ENCODE data around the gene RSPH6A. TPM values are rescaled to one million over a fixed set of nuclear protein-coding genes. Genes with fewer than 3 reads are reported as not detected.
A peak's percentile ranks its signal among the peaks of the same experiment; 100 is the strongest.

The RSPH6A gene
- total and polyA plus RNA-seq, 2 of the 13 experiments (the other 11 are each of a cell fraction or from before 2014, with no cell fraction given), result 0.07 TPM; not detected in 1

DNA sequence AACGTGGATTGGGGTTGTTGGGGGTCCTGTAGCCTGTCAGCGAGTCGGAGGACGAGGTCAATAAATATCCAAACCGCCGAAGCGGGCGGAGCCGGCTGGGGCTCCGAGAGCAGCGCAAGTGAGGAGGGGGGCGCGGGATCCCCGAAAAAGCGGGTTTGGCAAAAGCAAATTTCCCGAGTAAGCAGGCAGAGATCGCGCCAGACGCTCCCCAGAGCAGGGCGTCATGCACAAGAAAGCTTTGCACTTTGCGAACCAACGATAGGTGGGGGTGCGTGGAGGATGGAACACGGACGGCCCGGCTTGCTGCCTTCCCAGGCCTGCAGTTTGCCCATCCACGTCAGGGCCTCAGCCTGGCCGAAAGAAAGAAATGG is 45.3 kb downstream of the RSPH6A start (continued):
- no peak for TF ChIP-seq ZNF501 (CRISPR knock-in tag; IDR thresholded peaks at IDR 0.05)

DNA sequence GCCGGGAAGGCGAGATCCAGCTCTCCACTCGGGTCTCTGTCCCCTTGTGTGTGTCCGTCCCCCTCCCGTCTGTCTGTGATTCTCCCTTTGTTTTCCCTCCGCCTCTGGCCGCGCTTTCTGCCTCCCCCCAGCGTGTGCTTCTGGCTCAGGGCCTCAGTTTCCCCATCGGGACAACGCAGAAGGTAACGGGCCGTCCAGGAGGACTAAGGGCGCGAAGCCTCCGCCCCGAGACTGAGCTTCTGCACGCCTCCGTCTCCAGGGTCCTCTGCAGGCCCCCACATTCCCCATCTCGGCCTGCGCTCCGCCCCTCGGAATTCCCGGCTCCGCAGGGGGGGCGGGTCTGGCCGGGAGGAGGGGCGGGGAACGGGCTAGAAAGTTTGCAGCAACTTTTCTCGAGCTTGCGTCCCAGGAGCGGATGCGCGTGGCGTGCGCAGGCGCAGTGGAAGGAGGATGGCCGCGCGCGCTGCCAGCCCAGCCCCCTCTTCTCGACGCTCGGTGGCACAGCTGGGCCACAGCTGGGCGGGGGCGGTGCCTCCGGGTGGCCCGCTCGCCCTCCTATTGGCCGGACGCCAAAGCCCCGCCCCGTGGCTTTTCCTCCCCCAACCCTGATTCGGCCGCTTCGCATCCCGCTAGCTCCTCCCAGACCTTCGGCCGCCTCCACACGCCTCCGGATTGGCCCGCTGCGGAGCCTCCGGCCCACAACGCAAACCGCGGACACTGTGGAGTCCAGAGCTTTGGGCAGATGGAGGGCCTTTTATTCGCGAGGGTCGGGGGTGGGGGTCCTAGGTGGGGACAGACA is 45.9 kb downstream of the RSPH6A start, which contains the start of gene SIX5:
Gene SIX5 (minus strand): TSS at position 269 of the 799 bp plus-strand sequence. CDS start 408 bp downstream, outside the sequence.
- no TSS peak for BruUV-seq (replicated peaks)
- Histone ChIP-seq H4K20me1 (ENCODE audit: insufficient read depth, low read length) (no peaks in the 10 kb centered on the region), H3K4me1 (ENCODE audit: insufficient read depth, low read length) (peaks cover 16% of the 10 kb centered on the region), H3K27me3 (ENCODE audit: control insufficient read depth in 1 of 2, insufficient read depth in 2 of 2, low read length in 2 of 2) (no peaks in the 10 kb centered on the region), H3K79me2 (ENCODE audit: insufficient read depth, low read length) (peaks cover 3% of the 10 kb centered on the region), H3K27ac (ENCODE audit: extremely low read length, insufficient read depth, low read length) (peak within 1 kb of the TSS; percentile 91), H3K4me3 (replicated peaks in 1 of 3; ENCODE audit: insufficient read depth in 1 of 3, low read depth in 2 of 3, low read length in 3 of 3) (peak within 1 kb of the TSS; percentile 75 to 87 (median 76)), H3K9ac (ENCODE audit: insufficient read depth, low read depth, low read length) (peak within 1 kb of the TSS; percentile 91), H3K36me3 (replicated peaks in 1 of 2; ENCODE audit: control insufficient read depth in 1 of 2, insufficient read depth in 2 of 2, low read length in 2 of 2) (no peaks in the 10 kb centered on the region), H2AFZ (ENCODE audit: low read length) (no peak within 1 kb of the TSS), H3K4me2 (ENCODE audit: low read depth, low read length) (peak within 1 kb of the TSS; percentile 99), H3K9me3 (ENCODE audit: low read length) (no peaks in the 10 kb centered on the region)
- ATAC-seq (peak; percentile 68), DNase-seq (ENCODE audit: low spot score) (peak; percentile 95), FAIRE-seq (peak; percentile 70)
- in situ Hi-C loops (cut with HindIII; ENCODE audit: extremely low pct_ligation_motif_present, low pct_unique_long_range_greater_than_20kb), result no loop called here
- WGBS (ENCODE audit: low lambda C conversion rate), result 0% methylated on average over 22 of the region's 70 CpGs
- intact Hi-C loops (cut with micrococcal nuclease; ENCODE audit: unreplicated experiment), result loop anchor here (2.0 to 5.0 kb wide), 2 partner anchors 37 to 76 kb away; partner anchors contain the start of genes FBXO46, MEIOSIN and QPCTL
- ChIA-PET CTCF (ENCODE audit: low intra/inter-chr PET ratio, low total read pairs) (interaction anchor here (1.2 to 2.4 kb wide), 2 partner anchors 10 to 30 kb away, joined by 3 to 17 read pairs; no protein-coding TSS in a partner anchor), POLR2A (interaction anchor here (0.6 to 4.7 kb wide), 35 partner anchors 8 to 833 kb away, joined by 3 to 94 read pairs (median 6); partner anchors contain the start of genes DMPK, DMWD, FBXO46 and FOXA3)
- 0 out of 2 replicates have a peak, but pooled peaks have one; percentile 58 for TF ChIP-seq EED (CRISPR knock-in tag; IDR thresholded peaks at IDR 0.05)
- TF ChIP-seq PHB2 (IDR thresholded peaks at IDR 0.05; ENCODE audit: partially characterized antibody), result no peak
- TF ChIP-seq, protein P1, sequence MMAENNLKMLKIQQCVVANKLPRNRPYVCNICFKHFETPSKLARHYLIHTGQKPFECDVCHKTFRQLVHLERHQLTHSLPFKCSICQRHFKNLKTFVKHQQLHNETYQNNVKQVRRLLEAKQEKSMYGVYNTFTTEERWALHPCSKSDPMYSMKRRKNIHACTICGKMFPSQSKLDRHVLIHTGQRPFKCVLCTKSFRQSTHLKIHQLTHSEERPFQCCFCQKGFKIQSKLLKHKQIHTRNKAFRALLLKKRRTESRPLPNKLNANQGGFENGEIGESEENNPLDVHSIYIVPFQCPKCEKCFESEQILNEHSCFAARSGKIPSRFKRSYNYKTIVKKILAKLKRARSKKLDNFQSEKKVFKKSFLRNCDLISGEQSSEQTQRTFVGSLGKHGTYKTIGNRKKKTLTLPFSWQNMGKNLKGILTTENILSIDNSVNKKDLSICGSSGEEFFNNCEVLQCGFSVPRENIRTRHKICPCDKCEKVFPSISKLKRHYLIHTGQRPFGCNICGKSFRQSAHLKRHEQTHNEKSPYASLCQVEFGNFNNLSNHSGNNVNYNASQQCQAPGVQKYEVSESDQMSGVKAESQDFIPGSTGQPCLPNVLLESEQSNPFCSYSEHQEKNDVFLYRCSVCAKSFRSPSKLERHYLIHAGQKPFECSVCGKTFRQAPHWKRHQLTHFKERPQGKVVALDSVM (CRISPR knock-in tag; IDR thresholded peaks at IDR 0.05), result peak; percentile 63
- 0 out of 2 replicates have a peak, but pooled peaks have one; percentile 33 for TF ChIP-seq STAT5B (CRISPR knock-in tag; IDR thresholded peaks at IDR 0.05)
- TF ChIP-seq ZNF660 (CRISPR knock-in tag; IDR thresholded peaks at IDR 0.05; ENCODE audit: borderline replicate concordance, low read depth), result no peak
- TF ChIP-seq, protein P2, sequence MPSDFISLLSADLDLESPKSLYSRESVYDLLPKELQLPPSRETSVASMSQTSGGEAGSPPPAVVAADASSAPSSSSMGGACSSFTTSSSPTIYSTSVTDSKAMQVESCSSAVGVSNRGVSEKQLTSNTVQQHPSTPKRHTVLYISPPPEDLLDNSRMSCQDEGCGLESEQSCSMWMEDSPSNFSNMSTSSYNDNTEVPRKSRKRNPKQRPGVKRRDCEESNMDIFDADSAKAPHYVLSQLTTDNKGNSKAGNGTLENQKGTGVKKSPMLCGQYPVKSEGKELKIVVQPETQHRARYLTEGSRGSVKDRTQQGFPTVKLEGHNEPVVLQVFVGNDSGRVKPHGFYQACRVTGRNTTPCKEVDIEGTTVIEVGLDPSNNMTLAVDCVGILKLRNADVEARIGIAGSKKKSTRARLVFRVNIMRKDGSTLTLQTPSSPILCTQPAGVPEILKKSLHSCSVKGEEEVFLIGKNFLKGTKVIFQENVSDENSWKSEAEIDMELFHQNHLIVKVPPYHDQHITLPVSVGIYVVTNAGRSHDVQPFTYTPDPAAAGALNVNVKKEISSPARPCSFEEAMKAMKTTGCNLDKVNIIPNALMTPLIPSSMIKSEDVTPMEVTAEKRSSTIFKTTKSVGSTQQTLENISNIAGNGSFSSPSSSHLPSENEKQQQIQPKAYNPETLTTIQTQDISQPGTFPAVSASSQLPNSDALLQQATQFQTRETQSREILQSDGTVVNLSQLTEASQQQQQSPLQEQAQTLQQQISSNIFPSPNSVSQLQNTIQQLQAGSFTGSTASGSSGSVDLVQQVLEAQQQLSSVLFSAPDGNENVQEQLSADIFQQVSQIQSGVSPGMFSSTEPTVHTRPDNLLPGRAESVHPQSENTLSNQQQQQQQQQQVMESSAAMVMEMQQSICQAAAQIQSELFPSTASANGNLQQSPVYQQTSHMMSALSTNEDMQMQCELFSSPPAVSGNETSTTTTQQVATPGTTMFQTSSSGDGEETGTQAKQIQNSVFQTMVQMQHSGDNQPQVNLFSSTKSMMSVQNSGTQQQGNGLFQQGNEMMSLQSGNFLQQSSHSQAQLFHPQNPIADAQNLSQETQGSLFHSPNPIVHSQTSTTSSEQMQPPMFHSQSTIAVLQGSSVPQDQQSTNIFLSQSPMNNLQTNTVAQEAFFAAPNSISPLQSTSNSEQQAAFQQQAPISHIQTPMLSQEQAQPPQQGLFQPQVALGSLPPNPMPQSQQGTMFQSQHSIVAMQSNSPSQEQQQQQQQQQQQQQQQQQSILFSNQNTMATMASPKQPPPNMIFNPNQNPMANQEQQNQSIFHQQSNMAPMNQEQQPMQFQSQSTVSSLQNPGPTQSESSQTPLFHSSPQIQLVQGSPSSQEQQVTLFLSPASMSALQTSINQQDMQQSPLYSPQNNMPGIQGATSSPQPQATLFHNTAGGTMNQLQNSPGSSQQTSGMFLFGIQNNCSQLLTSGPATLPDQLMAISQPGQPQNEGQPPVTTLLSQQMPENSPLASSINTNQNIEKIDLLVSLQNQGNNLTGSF (CRISPR knock-in tag; IDR thresholded peaks at IDR 0.05), result no peak
- TF ChIP-seq HIVEP1 (CRISPR knock-in tag; IDR thresholded peaks at IDR 0.05), result peak; percentile 97
- TF ChIP-seq KMT2A (CRISPR knock-in tag; IDR thresholded peaks at IDR 0.05), result no peak
- TF ChIP-seq, protein P3, sequence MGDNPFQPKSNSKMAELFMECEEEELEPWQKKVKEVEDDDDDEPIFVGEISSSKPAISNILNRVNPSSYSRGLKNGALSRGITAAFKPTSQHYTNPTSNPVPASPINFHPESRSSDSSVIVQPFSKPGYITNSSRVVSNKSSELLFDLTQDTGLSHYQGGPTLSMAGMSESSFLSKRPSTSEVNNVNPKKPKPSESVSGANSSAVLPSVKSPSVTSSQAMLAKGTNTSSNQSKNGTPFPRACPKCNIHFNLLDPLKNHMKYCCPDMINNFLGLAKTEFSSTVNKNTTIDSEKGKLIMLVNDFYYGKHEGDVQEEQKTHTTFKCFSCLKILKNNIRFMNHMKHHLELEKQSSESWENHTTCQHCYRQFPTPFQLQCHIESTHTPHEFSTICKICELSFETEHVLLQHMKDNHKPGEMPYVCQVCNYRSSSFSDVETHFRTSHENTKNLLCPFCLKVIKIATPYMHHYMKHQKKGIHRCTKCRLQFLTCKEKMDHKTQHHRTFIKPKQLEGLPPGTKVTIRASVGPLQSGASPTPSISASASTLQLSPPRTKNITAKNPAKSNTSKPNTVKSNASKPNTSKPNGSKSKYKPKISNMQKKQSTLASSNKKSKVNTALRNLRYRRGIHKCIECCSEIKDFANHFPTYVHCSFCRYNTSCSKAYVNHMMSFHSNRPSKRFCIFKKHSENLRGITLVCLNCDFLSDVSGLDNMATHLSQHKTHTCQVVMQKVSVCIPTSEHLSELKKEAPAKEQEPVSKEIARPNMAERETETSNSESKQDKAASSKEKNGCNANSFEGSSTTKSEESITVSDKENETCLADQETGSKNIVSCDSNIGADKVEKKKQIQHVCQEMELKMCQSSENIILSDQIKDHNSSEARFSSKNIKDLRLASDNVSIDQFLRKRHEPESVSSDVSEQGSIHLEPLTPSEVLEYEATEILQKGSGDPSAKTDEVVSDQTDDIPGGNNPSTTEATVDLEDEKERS (CRISPR knock-in tag; IDR thresholded peaks at IDR 0.05), result no peak
- no peak for TF ChIP-seq FLYWCH1 (CRISPR knock-in tag; IDR thresholded peaks at IDR 0.05)

Data from HepG2 (cell line).